PC-3 (cell line): ENCODE data around the gene CNTN2.

Source experiments
- CTCF ChIP-seq: fragments of 300-600 bp; sonication (generic); conservative IDR thresholded peaks from 2 replicates; pipeline ENCODE4 v1.5.1; 2017; ENCODE audit warnings: antibody characterized with exemption, low read depth, mild to moderate bottlenecking, low read length
- EZH2 ChIP-seq: fragments of 300-600 bp; sonication (generic); IDR thresholded peaks from one replicate; pipeline ENCODE4 v1.6.1; 2017; ENCODE audit warnings: antibody characterized with exemption, mild to moderate bottlenecking, low read length; ENCODE audit not compliant: unreplicated experiment

GRCh38 chr1:205091043-205091740, 48.2 kb downstream of the CNTN2 start:
- TF ChIP-seq CTCF = no peak
- no peak for TF ChIP-seq EZH2
